Activated CD8-positive, alpha-beta memory T cell treated with anti-CD3 and anti-CD28 coated beads, Interleukin-2, amount 50 U/mL, for 24 hours (primary cell): ENCODE results near the gene KYNU.
"Not testable (repeated sequence)": the region's sequence is repeated elsewhere in the genome, so short reads cannot be mapped to it uniquely, and the experiment has no call there.

Experiments
- DNase-seq: peaks from one replicate; pipeline ENCODE4 v3.0.0-alpha.2; 2020; ENCODE audit errors: extremely low read depth

Gene KYNU

GRCh38 chr2:142918624-142919023 is 41.2 kb downstream of the KYNU start:
- no peak for DNase-seq

GRCh38 chr2:142920571-142920970 is 43.1 kb downstream of the KYNU start:
- no peak for DNase-seq

- DNase-seq, result no peak
These were observed 49.0 kb downstream of the KYNU start for GRCh38 chr2:142926445-142926844.

GRCh38 chr2:142930835-142931398 is 53.5 kb downstream of the KYNU start:
- DNase-seq, result no peak

- no peak for DNase-seq
These were observed 56.5 kb downstream of the KYNU start for GRCh38 chr2:142933916-142934315.

GRCh38 chr2:142935563-142936089 is 58.2 kb downstream of the KYNU start:
- DNase-seq, result no peak

- no peak for DNase-seq
These were observed 59.2 kb downstream of the KYNU start for GRCh38 chr2:142936629-142937028.

GRCh38 chr2:142937347-142937746 is 59.9 kb downstream of the KYNU start:
- no peak for DNase-seq

GRCh38 chr2:142938240-142938639 is 60.8 kb downstream of the KYNU start:
- DNase-seq, result no peak

- no peak for DNase-seq
These were observed 63.3 kb downstream of the KYNU start for GRCh38 chr2:142940606-142941223.

- DNase-seq, result no peak
These were observed 65.2 kb downstream of the KYNU start for GRCh38 chr2:142942690-142943089.

- DNase-seq, result no peak
These were observed 66.8 kb downstream of the KYNU start for GRCh38 chr2:142944264-142944663.

- DNase-seq, result no peak
These were observed 67.3 kb downstream of the KYNU start for GRCh38 chr2:142944721-142945120.

- DNase-seq, result no peak
These were observed 69.5 kb downstream of the KYNU start for GRCh38 chr2:142946941-142947340.

- DNase-seq, result not testable (repeated sequence)
These were observed 71.3 kb downstream of the KYNU start for GRCh38 chr2:142948723-142949122.

GRCh38 chr2:142950323-142950722 is 72.9 kb downstream of the KYNU start:
- not testable (repeated sequence) for DNase-seq

GRCh38 chr2:142951190-142952007 is 73.9 kb downstream of the KYNU start:
- DNase-seq, result no peak

- DNase-seq, result no peak
These were observed 74.6 kb downstream of the KYNU start for GRCh38 chr2:142952018-142952417.

GRCh38 chr2:142952793-142953494 is 75.5 kb downstream of the KYNU start:
- DNase-seq, result no peak

GRCh38 chr2:142954493-142954892 is 77.0 kb downstream of the KYNU start:
- DNase-seq, result no peak

GRCh38 chr2:142957144-142957543 is 79.7 kb downstream of the KYNU start:
- DNase-seq, result no peak

- DNase-seq, result no peak
These were observed 83.7 kb downstream of the KYNU start for GRCh38 chr2:142961202-142961601.
